BE2C (cell line): ENCODE results near the gene STK32C.

ENCODE experiments used
- DNase-seq: peaks from one replicate; pipeline ENCODE4 v3.0.0-alpha.2; 2020
- H3K27me3 ChIP-seq: fragments of 250-450 bp; sonication (Bioruptor Pico); 2 replicates; pipeline ENCODE4 v1.5.1; 2020; ENCODE audit warnings: mild to moderate bottlenecking
- H3K36me3 ChIP-seq: fragments of 250-450 bp; sonication (Bioruptor Pico); 2 replicates; pipeline ENCODE4 v1.5.1; 2020; ENCODE audit warnings: mild to moderate bottlenecking
- H3K4me1 ChIP-seq: fragments of 250-450 bp; sonication (Bioruptor Pico); 2 replicates; pipeline ENCODE4 v1.5.1; 2020
- H3K4me3 ChIP-seq: 2 replicates; pipeline ENCODE4 v1.5.1; 2011; ENCODE audit warnings: low read depth, low read length
- H3K9me3 ChIP-seq: fragments of 250-450 bp; sonication (Bioruptor Pico); 2 replicates; pipeline ENCODE4 v1.5.1; 2020
- TF ChIP-seq, protein P1 (sequence below): IDR thresholded peaks from 2 replicates; pipeline ENCODE4 v1.5.1; 2012; ENCODE audit warnings: mild to moderate bottlenecking, low read depth, low read length

STK32C gene

DNA sequence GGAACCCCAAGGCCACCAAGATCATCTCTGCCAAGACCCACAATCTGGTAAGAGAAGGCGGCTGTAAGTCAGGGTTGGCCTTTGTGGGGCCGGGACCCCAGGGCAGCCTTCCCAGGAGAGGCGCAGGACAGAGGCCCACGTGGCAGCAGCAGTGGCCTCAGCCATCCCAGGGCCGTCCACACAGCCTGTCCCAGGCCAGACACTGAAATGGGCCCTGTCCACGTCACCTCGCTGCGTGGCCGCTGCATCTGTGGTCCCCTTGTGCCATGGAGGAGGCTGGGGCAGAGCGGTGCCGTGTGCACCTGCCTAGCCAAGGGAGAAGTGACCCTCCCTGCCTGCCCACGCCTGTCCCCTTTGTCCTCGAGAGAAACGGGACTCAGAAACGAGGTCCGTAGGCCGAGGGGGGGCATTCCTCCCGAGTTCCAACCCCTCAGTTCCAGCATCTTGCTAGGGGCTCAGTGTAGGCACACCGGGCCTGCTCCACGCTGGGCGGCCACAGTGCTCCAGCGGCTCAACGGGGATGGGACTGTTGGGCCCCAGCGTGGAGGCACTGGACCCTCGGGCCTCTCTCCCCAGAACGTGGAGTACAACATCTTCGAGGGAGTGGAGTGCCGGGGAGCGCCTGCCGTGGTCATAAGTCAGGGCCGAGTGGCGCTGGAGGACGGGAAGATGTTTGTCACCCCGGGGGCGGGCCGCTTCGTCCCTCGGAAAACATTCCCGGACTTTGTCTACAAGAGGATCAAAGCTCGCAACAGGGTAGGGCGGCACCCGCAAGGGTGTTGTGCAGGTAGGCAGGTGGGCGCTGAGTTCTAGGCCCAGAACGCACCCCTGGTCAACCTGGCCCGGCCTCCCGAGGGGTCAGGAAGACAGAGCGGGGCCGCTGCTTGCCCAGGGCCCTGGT, 105.4 kb downstream of the STK32C start:
- Histone ChIP-seq H3K27me3 (no peaks in the 10 kb centered on the region), H3K4me1 (no peaks in the 10 kb centered on the region), H3K9me3 (no peaks in the 10 kb centered on the region), H3K36me3 (no peaks in the 10 kb centered on the region), H3K4me3 (no peak overlapping the region)
- TF ChIP-seq, protein P1, sequence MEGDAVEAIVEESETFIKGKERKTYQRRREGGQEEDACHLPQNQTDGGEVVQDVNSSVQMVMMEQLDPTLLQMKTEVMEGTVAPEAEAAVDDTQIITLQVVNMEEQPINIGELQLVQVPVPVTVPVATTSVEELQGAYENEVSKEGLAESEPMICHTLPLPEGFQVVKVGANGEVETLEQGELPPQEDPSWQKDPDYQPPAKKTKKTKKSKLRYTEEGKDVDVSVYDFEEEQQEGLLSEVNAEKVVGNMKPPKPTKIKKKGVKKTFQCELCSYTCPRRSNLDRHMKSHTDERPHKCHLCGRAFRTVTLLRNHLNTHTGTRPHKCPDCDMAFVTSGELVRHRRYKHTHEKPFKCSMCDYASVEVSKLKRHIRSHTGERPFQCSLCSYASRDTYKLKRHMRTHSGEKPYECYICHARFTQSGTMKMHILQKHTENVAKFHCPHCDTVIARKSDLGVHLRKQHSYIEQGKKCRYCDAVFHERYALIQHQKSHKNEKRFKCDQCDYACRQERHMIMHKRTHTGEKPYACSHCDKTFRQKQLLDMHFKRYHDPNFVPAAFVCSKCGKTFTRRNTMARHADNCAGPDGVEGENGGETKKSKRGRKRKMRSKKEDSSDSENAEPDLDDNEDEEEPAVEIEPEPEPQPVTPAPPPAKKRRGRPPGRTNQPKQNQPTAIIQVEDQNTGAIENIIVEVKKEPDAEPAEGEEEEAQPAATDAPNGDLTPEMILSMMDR: no peak
- DNase-seq: no peak

DNA sequence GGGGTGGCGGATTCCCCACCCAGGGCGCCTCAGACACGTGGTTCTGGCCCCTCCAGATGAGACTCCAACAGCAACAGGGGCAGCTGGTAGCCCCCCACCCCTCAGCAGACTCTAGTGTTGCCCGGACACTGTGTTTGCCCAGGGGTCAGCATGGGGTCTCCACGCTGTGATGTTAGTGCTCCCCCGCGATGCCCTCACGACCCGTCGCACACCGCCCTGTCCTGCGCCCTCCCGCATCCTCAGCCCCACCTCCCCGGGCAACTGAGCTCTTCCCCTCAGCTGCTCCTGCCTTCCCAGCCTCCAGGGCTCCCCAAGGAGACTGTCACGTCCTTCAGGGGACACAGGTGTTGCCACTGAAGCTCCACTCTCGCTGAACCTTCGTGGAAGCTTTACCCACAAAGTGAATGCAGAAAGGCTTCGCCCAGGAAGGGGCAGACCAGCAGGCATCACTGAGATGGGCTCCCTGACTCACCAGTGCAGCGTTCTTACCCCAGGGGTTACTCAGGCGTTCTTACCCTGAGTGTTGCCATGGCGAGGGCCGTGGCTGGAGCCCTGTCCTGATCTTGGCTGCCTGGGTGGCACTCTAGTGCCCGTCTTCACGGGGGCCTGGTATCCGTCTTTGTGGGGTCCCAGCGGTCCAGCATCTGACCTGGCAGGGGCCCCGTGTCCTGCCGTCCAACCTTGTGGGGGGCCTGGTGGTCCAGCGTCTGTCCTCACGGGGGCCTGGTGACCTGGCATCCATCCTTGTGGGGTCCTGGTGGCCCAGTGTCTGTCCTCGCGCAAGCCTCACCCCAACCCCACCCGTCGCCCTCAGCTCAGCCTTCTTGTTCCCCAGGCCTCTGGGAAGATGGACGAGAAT, 106.4 kb downstream of the STK32C start:
- H3K4me3 ChIP-seq: no peak overlapping the region
- H3K27me3 ChIP-seq: no peaks in the 10 kb centered on the region
- H3K4me1 ChIP-seq: no peaks in the 10 kb centered on the region
- TF ChIP-seq, protein P1: no peak
- no peaks in the 10 kb centered on the region for H3K9me3 ChIP-seq
- DNase-seq: no peak
- H3K36me3 ChIP-seq: no peaks in the 10 kb centered on the region

DNA sequence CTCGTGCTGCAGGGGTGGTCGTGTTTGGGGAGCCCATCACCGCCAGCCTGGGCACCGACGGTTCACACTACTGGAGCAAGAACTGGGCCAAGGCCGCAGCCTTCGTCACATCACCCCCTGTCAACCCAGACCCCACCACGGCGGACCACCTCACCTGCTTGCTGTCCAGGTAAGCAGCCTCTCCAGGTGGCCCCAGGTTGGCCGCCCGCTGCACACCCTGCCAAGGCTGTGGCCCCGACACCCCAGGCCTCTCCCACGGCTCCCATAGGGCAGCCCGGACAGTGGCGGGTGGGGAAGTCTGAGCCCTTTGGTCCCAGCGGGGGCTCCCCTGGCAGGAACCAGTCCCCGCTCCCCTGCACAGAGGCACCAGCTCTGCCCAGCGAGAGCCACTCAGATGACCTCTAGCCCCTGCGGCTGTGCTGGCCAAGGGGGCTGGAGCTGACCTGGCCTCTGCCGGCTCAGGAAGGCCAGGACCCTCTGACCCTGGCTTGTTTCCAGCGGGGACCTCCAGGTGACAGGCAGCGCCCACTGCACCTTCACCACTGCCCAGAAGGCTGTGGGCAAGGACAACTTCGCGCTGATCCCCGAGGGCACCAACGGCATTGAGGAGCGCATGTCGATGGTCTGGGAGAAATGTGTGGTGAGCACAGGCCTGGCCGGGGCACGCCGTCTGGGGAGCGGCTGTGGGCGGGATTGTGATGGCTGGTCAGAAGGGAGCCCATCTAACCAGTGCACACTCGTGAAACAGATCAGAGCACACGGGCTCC, 107.2 kb downstream of the STK32C start:
- TF ChIP-seq, protein P1: no peak
- Histone ChIP-seq H3K4me3 (no peak overlapping the region), H3K9me3 (no peaks in the 10 kb centered on the region), H3K36me3 (no peaks in the 10 kb centered on the region), H3K4me1 (no peaks in the 10 kb centered on the region), H3K27me3 (no peaks in the 10 kb centered on the region)
- no peak for DNase-seq

DNA sequence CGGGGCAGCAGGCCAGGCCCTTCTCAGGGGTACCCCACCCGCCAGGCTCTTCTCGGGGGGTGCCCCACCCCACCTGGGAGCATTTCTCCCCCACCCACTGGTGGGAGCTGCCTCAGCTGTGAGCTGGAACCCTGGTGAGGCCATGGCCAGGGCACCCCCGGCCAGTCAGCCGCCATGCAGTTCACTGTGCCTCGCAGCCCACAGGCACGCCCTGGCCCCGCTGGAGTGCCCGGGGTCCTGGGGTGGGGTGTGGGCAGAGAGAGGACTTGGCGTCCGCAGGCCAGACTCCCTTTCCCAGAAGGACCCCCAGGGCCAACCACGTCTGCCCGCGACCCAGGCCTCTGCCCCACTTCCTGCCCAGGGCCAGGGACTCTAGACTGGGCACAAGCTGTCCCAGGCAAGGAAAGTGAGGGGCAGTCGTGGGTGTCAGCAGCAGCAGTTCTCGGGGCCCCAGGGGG, 107.9 kb downstream of the STK32C start:
- Histone ChIP-seq H3K27me3 (no peaks in the 10 kb centered on the region), H3K4me1 (no peaks in the 10 kb centered on the region), H3K4me3 (no peak overlapping the region), H3K9me3 (no peaks in the 10 kb centered on the region), H3K36me3 (no peaks in the 10 kb centered on the region)
- TF ChIP-seq, protein P1: no peak
- no peak for DNase-seq

DNA sequence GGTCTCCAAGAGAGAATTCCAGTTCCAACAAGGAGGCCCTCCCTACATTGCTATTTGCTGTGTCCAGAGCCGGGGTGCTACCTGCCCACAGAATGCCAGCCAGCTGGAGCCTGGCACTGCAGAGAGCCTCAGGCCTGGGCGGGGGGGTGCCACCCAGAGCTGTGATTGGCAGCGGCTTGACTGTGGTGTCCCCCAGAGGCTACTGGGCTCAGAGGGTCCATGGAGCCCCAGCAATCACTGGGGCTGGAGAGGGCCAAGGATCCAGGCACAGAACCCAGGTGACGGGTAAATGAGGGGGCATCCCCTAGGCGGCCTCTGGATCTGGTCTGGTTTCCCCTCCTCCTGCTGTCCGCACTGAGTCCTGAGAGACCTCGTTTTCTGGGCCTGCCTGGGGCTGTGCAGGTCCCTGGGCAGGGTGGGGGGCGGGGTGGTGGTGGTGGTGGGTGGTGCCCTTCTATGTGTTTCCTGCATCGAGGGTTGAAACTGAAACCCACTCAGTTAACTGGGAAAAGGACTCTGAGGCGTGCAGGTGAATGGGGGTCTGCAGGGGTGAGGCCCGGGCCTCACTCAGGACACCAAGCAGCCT, 108.4 kb downstream of the STK32C start:
- H3K27me3 ChIP-seq: no peaks in the 10 kb centered on the region
- no peaks in the 10 kb centered on the region for H3K36me3 ChIP-seq
- TF ChIP-seq, protein P1: no peak
- no peaks in the 10 kb centered on the region for H3K4me1 ChIP-seq
- no peaks in the 10 kb centered on the region for H3K9me3 ChIP-seq
- no peak overlapping the region for H3K4me3 ChIP-seq
- DNase-seq: no peak
